ENCODE results near the gene MRPL19.
"Not testable (repeated sequence)": the region's sequence is repeated elsewhere in the genome, so short reads cannot be mapped to it uniquely, and the experiment has no call there.

Gene MRPL19

GRCh38 chr2:75680402-75680801, 33.8 kb downstream of the MRPL19 start:
- no peak for DNase-seq (ENCODE audit: low spot score)
- H3K4me3 ChIP-seq, result no peak overlapping the region
- H3K27ac ChIP-seq, result no peak overlapping the region
- TF ChIP-seq CTCF (IDR thresholded peaks at IDR 0.05), result no peak

- DNase-seq (ENCODE audit: low spot score); H3K27ac ChIP-seq; H3K4me3 ChIP-seq: not testable (repeated sequence)
These were observed 36.8 kb downstream of the MRPL19 start for GRCh38 chr2:75683430-75683829.

- TF ChIP-seq CTCF (IDR thresholded peaks at IDR 0.05), result no peak
- no peak overlapping the region for H3K27ac ChIP-seq
- no peak for DNase-seq (ENCODE audit: low spot score)
- no peak overlapping the region for H3K4me3 ChIP-seq
These were observed 41.6 kb downstream of the MRPL19 start for GRCh38 chr2:75688196-75688595.

- no peak overlapping the region for H3K27ac ChIP-seq
- no peak for DNase-seq (ENCODE audit: low spot score)
- no peak for TF ChIP-seq CTCF (IDR thresholded peaks at IDR 0.05)
- no peak overlapping the region for H3K4me3 ChIP-seq
These were observed 52.3 kb downstream of the MRPL19 start for GRCh38 chr2:75698918-75699317.

GRCh38 chr2:75702593-75702992, 56.0 kb downstream of the MRPL19 start:
- H3K27ac ChIP-seq, result no peak overlapping the region
- no peak for DNase-seq (ENCODE audit: low spot score)
- no peak for TF ChIP-seq CTCF (IDR thresholded peaks at IDR 0.05)
- no peak overlapping the region for H3K4me3 ChIP-seq

GRCh38 chr2:75703589-75704287, 57.2 kb downstream of the MRPL19 start:
- no peak for DNase-seq (ENCODE audit: low spot score)
- TF ChIP-seq CTCF (IDR thresholded peaks at IDR 0.05), result no peak
- Histone ChIP-seq H3K27ac (no peak overlapping the region), H3K4me3 (no peak overlapping the region)

GRCh38 chr2:75705921-75706320, 59.3 kb downstream of the MRPL19 start:
- DNase-seq (ENCODE audit: low spot score), result no peak
- H3K27ac ChIP-seq, result no peak overlapping the region

More at GRCh38 chr2:75705921-75706320, 59.3 kb downstream of the MRPL19 start:
- TF ChIP-seq CTCF (IDR thresholded peaks at IDR 0.05), result no peak
- H3K4me3 ChIP-seq, result no peak overlapping the region

Data from coronary artery (tissue), 2 donors.